ENCODE data around the gene MGAT5B. TPM values are rescaled to one million over a fixed set of nuclear protein-coding genes. Genes with fewer than 3 reads are reported as not detected.

Gene MGAT5B
- total and polyA plus RNA-seq, 2 of the 13 experiments (the other 11 are each of a cell fraction or from before 2014, with no cell fraction given), result 0.07 to 0.13 TPM

DNA sequence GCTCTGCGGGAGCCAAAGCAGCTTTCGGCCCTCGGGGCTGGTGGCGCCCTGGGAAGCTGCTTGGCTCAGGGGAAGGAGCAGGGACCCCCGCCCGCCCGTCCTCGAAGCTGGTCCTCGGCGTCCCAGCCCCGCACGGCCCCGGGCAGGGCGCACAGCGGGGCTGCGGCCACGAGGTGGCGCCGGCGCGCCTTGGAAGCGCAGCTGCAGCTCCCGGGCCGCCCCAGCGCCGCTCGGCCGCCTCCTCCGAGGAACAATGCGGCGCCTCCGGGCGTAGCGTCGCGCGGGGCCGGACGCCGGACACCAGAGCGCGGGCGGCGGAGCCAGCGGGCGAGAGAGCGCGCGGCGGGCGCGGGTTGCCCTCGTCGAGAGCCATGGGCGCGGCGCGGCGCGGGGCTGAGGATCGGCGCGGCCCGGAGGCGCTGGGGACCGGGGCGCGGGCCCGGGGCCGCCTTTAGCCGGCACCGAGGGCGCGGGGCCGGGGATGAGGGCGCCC is at the start of gene MGAT5B (continued):
- TF ChIP-seq RAD21 (CRISPR knock-in tag; IDR thresholded peaks at IDR 0.05) (peak; percentile 100), GABPA (IDR thresholded peaks at IDR 0.05; ENCODE audit: low read depth, low read length) (no peak), GABPA (CRISPR knock-in tag; IDR thresholded peaks at IDR 0.05; ENCODE audit: low read depth) (no peak), ARNT (IDR thresholded peaks at IDR 0.05) (no peak), MEF2D (CRISPR knock-in tag; IDR thresholded peaks at IDR 0.05) (no peak), ZNF772 (CRISPR knock-in tag; IDR thresholded peaks at IDR 0.05) (no peak), GATAD2A (CRISPR knock-in tag; IDR thresholded peaks at IDR 0.05) (no peak), RNF2 (conservative IDR thresholded peaks at IDR 0.05; ENCODE audit: low read depth) (no peak; the same call in 1 of the 2 replicates), MEIS2 (CRISPR knock-in tag; IDR thresholded peaks at IDR 0.05) (no peak), ZNF75D (CRISPR knock-in tag; IDR thresholded peaks at IDR 0.05; ENCODE audit: borderline replicate concordance) (no peak), NR3C1 (CRISPR knock-in tag; IDR thresholded peaks at IDR 0.05) (no peak), ZNF136 (CRISPR knock-in tag; IDR thresholded peaks at IDR 0.05; ENCODE audit: low read depth) (no peak), DNMT1 (CRISPR knock-in tag; IDR thresholded peaks at IDR 0.05) (peak; percentile 79; the same call in 1 of the 2 replicates), ZNF446 (CRISPR knock-in tag; IDR thresholded peaks at IDR 0.05) (no peak; the same call in 1 of the 2 replicates), TP53 (CRISPR knock-in tag; conservative IDR thresholded peaks at IDR 0.05) (no peak), ELF3 (CRISPR knock-in tag; IDR thresholded peaks at IDR 0.05) (0 out of 2 replicates have a peak, but pooled peaks have one; percentile 23), ZBTB7B (CRISPR knock-in tag; IDR thresholded peaks at IDR 0.05) (no peak), ZNF792 (CRISPR knock-in tag; IDR thresholded peaks at IDR 0.05) (no peak), HOXA3 (CRISPR knock-in tag; IDR thresholded peaks at IDR 0.05) (no peak), SOX13 (IDR thresholded peaks at IDR 0.05) (no peak), SOX13 (CRISPR knock-in tag; conservative IDR thresholded peaks at IDR 0.05 in 1 of 2, IDR thresholded peaks at IDR 0.05 in 1 of 2) (no peak), YEATS4 (CRISPR knock-in tag; IDR thresholded peaks at IDR 0.05; ENCODE audit: borderline replicate concordance) (peak; percentile 21; the same call in 1 of the 2 replicates), ZNF234 (CRISPR knock-in tag; conservative IDR thresholded peaks at IDR 0.05) (no peak), ZNF451 (CRISPR knock-in tag; IDR thresholded peaks at IDR 0.05) (no peak), ZFY (CRISPR knock-in tag; IDR thresholded peaks at IDR 0.05) (no peak; the same call in 1 of the 2 replicates)
- TF ChIP-seq, protein P1, sequence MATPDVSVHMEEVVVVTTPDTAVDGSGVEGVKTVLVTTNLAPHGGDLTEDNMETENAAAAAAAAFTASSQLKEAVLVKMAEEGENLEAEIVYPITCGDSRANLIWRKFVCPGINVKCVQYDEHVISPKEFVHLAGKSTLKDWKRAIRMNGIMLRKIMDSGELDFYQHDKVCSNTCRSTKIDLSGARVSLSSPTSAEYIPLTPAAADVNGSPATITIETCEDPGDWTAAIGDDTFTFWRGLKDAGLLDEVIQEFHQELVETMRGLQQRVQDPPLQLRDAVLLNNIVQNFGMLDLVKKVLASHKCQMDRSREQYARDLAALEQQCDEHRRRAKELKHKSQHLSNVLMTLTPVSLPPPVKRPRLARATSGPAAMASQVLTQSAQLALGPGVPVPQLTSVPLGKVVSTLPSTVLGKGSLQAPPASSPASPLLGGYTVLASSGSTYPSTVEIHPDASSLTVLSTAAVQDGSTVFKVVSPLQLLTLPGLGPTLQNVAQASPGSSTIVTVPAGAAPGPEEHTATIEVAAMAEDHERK (CRISPR knock-in tag; IDR thresholded peaks at IDR 0.05; ENCODE audit: low read depth), result no peak
- TF ChIP-seq, protein P2, sequence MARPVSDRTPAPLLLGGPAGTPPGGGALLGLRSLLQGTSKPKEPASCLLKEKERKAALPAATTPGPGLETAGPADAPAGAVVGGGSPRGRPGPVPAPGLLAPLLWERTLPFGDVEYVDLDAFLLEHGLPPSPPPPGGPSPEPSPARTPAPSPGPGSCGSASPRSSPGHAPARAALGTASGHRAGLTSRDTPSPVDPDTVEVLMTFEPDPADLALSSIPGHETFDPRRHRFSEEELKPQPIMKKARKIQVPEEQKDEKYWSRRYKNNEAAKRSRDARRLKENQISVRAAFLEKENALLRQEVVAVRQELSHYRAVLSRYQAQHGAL (CRISPR knock-in tag; IDR thresholded peaks at IDR 0.05; ENCODE audit: not compliant biosample characterization), result no peak
- TF ChIP-seq, protein P3, sequence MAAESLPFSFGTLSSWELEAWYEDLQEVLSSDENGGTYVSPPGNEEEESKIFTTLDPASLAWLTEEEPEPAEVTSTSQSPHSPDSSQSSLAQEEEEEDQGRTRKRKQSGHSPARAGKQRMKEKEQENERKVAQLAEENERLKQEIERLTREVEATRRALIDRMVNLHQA (CRISPR knock-in tag; IDR thresholded peaks at IDR 0.05), result no peak
- TF ChIP-seq, protein P4, sequence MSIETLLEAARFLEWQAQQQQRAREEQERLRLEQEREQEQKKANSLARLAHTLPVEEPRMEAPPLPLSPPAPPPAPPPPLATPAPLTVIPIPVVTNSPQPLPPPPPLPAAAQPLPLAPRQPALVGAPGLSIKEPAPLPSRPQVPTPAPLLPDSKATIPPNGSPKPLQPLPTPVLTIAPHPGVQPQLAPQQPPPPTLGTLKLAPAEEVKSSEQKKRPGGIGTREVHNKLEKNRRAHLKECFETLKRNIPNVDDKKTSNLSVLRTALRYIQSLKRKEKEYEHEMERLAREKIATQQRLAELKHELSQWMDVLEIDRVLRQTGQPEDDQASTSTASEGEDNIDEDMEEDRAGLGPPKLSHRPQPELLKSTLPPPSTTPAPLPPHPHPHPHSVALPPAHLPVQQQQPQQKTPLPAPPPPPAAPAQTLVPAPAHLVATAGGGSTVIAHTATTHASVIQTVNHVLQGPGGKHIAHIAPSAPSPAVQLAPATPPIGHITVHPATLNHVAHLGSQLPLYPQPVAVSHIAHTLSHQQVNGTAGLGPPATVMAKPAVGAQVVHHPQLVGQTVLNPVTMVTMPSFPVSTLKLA (IDR thresholded peaks at IDR 0.05), result no peak
- TF ChIP-seq, protein P5, sequence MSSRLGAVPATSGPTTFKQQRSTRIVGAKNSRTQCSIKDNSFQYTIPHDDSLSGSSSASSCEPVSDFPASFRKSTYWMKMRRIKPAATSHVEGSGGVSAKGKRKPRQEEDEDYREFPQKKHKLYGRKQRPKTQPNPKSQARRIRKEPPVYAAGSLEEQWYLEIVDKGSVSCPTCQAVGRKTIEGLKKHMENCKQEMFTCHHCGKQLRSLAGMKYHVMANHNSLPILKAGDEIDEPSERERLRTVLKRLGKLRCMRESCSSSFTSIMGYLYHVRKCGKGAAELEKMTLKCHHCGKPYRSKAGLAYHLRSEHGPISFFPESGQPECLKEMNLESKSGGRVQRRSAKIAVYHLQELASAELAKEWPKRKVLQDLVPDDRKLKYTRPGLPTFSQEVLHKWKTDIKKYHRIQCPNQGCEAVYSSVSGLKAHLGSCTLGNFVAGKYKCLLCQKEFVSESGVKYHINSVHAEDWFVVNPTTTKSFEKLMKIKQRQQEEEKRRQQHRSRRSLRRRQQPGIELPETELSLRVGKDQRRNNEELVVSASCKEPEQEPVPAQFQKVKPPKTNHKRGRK (CRISPR knock-in tag; IDR thresholded peaks at IDR 0.05), result no peak

All from HepG2 (cell line).